PC-9 (cell line): ENCODE measurements around the gene SERPINE1. TPM values are rescaled to one million over a fixed set of nuclear protein-coding genes. Genes with fewer than 3 reads are reported as not detected.

Source experiments
- BruUV-seq: library from RNA; stranded (reverse); fragments of 400-500 nt; replicated peaks from 2 replicates; lab custom pipeline; 2021; lab: Mats Ljungman, UMichigan
- CTCF ChIA-PET: fragments of 300-600 bp; sonication (Branson Sonifier 250); formaldehyde crosslinking; loops from one replicate; lab custom pipeline; 2022; ENCODE audit warnings: antibody characterized with exemption; lab: Charles Lee
- POLR2A ChIA-PET: fragments of 300-600 bp; sonication (Branson Sonifier 250); formaldehyde crosslinking; loops from one replicate; lab custom pipeline; 2022; ENCODE audit warnings: antibody characterized with exemption; ENCODE audit not compliant: unreplicated experiment; lab: Charles Lee
- DNase-seq, 2 experiments: peaks; one replicate each; pipeline versions ENCODE4 v3.0.0 to v3.0.0-alpha.2; 2015 to 2022; ENCODE audit warnings: mixed read lengths in 1 of 2
- H2AFZ ChIP-seq: fragments of 200-600 bp; sonication (generic); 2 replicates; pipeline ENCODE4 v1.8.1; 2017; ENCODE audit warnings: antibody characterized with exemption
- H3F3A ChIP-seq: fragments of 200-600 bp; sonication (generic); 2 replicates; pipeline ENCODE4 v1.8.1; 2017; ENCODE audit warnings: antibody characterized with exemption, mild to moderate bottlenecking, low read depth; ENCODE audit not compliant: insufficient read depth
- H3K27ac ChIP-seq: fragments of 200-600 bp; sonication (generic); 2 replicates; pipeline ENCODE4 v1.6.1; 2016; ENCODE audit warnings: mixed run types
- H3K27me3 ChIP-seq: fragments of 200-600 bp; sonication (generic); 2 replicates; pipeline ENCODE4 v1.6.1; 2016; ENCODE audit warnings: low read depth, mixed run types; ENCODE audit not compliant: insufficient read depth
- H3K36me3 ChIP-seq: fragments of 200-600 bp; sonication (generic); 2 replicates; pipeline ENCODE4 v1.6.1; 2016; ENCODE audit warnings: low read depth, mixed run types
- H3K4me1 ChIP-seq: fragments of 200-600 bp; sonication (generic); replicated peaks from 2 replicates; pipeline ENCODE4 v1.6.1; 2016; ENCODE audit warnings: mixed run types; ENCODE audit not compliant: insufficient read depth
- H3K4me2 ChIP-seq: fragments of 200-600 bp; sonication (generic); 2 replicates; pipeline ENCODE4 v1.6.1; 2017; ENCODE audit warnings: mixed run types
- H3K4me3 ChIP-seq: fragments of 200-600 bp; sonication (generic); 2 replicates; pipeline ENCODE4 v1.6.1; 2016; ENCODE audit warnings: mixed run types
- H3K79me2 ChIP-seq: fragments of 200-600 bp; sonication (generic); 2 replicates; pipeline ENCODE4 v1.6.1; 2017; ENCODE audit warnings: low read depth, mixed run types
- H3K9me2 ChIP-seq: fragments of 200-600 bp; sonication (generic); 2 replicates; pipeline ENCODE4 v1.8.1; 2017; ENCODE audit warnings: mild to moderate bottlenecking; ENCODE audit not compliant: insufficient read depth
- H3K9me3 ChIP-seq: fragments of 200-600 bp; sonication (generic); 2 replicates; pipeline ENCODE4 v1.8.1; 2016; ENCODE audit warnings: low read depth; ENCODE audit not compliant: insufficient read depth
- H4K20me1 ChIP-seq: fragments of 200-600 bp; sonication (generic); 2 replicates; pipeline ENCODE4 v1.8.1; 2017; ENCODE audit not compliant: insufficient read depth
- CTCF ChIP-seq: fragments of 200-600 bp; sonication (generic); conservative IDR thresholded peaks from 2 replicates; pipeline ENCODE4 v1.6.1; 2017; ENCODE audit warnings: mixed run types, antibody characterized with exemption, mild to moderate bottlenecking, moderate library complexity
- EZH2 ChIP-seq: fragments of 200-600 bp; sonication (generic); IDR thresholded peaks from 2 replicates; pipeline ENCODE4 v1.8.0; 2017; ENCODE audit warnings: antibody characterized with exemption, low read depth
- intact Hi-C: fragments of 100-400 bp; cut with micrococcal nuclease; formaldehyde crosslinking; loops from one replicate; pipeline ENCODE4 v1.10.0; 2022; ENCODE audit not compliant: unreplicated experiment
- total RNA-seq: library from RNA; stranded (reverse); gene quantifications from 2 replicates; pipeline ENCODE4 v1.2.3, GENCODE V29; 2021

The SERPINE1 gene
- total RNA-seq, 1 experiment from 2014 or later = 36.2 TPM

- POLR2A ChIA-PET = interaction anchor here (0.7 kb wide), 1 partner anchor 13 kb away, joined by 3 read pairs; no protein-coding TSS in a partner anchor
- H4K20me1 ChIP-seq = no peaks in the 10 kb centered on the region
- H2AFZ ChIP-seq = no peak overlapping the region
- peaks cover 46% of the 10 kb centered on the region for H3K79me2 ChIP-seq
- intact Hi-C loops = loop anchor here (10.0 kb wide), 1 partner anchor 503 kb away; the partner anchor contains the start of genes FBXO24 and LRCH4
- no peak overlapping the region for H3K4me3 ChIP-seq
- peaks cover 23% of the 10 kb centered on the region for H3K4me1 ChIP-seq
- H3K36me3 ChIP-seq = peaks cover 3% of the 10 kb centered on the region; the same call in 1 of the 2 replicates
- peaks cover 29% of the 10 kb centered on the region; the same call in 1 of the 2 replicates for H3F3A ChIP-seq
- DNase-seq = no peak
- no TSS peak for BruUV-seq
- no peaks in the 10 kb centered on the region for H3K27me3 ChIP-seq
- no peaks in the 10 kb centered on the region for H3K9me3 ChIP-seq
- no peaks in the 10 kb centered on the region for H3K9me2 ChIP-seq
- CTCF ChIA-PET = interaction anchor here (0.6 kb wide), 1 partner anchor 170 kb away, joined by 3 read pairs; no protein-coding TSS in a partner anchor
- H3K4me2 ChIP-seq = peak overlapping the region; percentile 77; the same call in 1 of the 2 replicates
- TF ChIP-seq CTCF (no peak), EZH2 (no peak)
- no peak overlapping the region for H3K27ac ChIP-seq
Measured at GRCh38 chr7:101087334-101088068, 39.4 kb upstream of the SERPINE1 start.

- Histone ChIP-seq H3K79me2 (peaks cover 46% of the 10 kb centered on the region), H4K20me1 (no peaks in the 10 kb centered on the region), H3F3A (peaks cover 29% of the 10 kb centered on the region; the same call in 1 of the 2 replicates), H3K4me2 (no peak overlapping the region), H3K9me3 (no peaks in the 10 kb centered on the region), H3K4me3 (no peak overlapping the region), H2AFZ (no peak overlapping the region), H3K27me3 (no peaks in the 10 kb centered on the region), H3K4me1 (peaks cover 23% of the 10 kb centered on the region), H3K27ac (no peak overlapping the region), H3K9me2 (no peaks in the 10 kb centered on the region), H3K36me3 (peaks cover 3% of the 10 kb centered on the region; the same call in 1 of the 2 replicates)
- intact Hi-C loops = loop anchor here (10.0 kb wide), 1 partner anchor 503 kb away; the partner anchor contains the start of genes FBXO24 and LRCH4
- no peak for DNase-seq
- no peak for TF ChIP-seq CTCF
- no peak for TF ChIP-seq EZH2
- ChIA-PET CTCF (no interaction called here), POLR2A (no interaction called here)
- no TSS peak for BruUV-seq
Measured at GRCh38 chr7:101088069-101088425, 38.9 kb upstream of the SERPINE1 start.

- Histone ChIP-seq H3K4me3 (no peak overlapping the region), H2AFZ (no peak overlapping the region), H3K36me3 (peaks cover 3% of the 10 kb centered on the region; the same call in 1 of the 2 replicates), H3F3A (peaks cover 32% of the 10 kb centered on the region; the same call in 1 of the 2 replicates), H3K4me1 (peaks cover 23% of the 10 kb centered on the region), H3K27ac (no peak overlapping the region), H3K79me2 (peaks cover 46% of the 10 kb centered on the region), H3K4me2 (no peak overlapping the region), H4K20me1 (no peaks in the 10 kb centered on the region; the same call in 1 of the 2 replicates), H3K9me3 (no peaks in the 10 kb centered on the region), H3K9me2 (no peaks in the 10 kb centered on the region), H3K27me3 (no peaks in the 10 kb centered on the region)
- DNase-seq = no peak
- no peak for TF ChIP-seq EZH2
- TF ChIP-seq CTCF = no peak
- ChIA-PET CTCF (no interaction called here), POLR2A (no interaction called here)
- BruUV-seq = no TSS peak
- intact Hi-C loops = loop anchor here (10.0 kb wide), 1 partner anchor 504 kb away; the partner anchor contains the start of genes FBXO24 and LRCH4
Measured at GRCh38 chr7:101088858-101089529, 37.9 kb upstream of the SERPINE1 start.
